ENCODE measurements around the gene CRYGD. TPM values are rescaled to one million over a fixed set of nuclear protein-coding genes. Genes with fewer than 3 reads are reported as not detected.
A peak's percentile ranks its signal among the peaks of the same experiment; 100 is the strongest.
"Not testable (repeated sequence)": the region's sequence is repeated elsewhere in the genome, so short reads cannot be mapped to it uniquely, and the experiment has no call there.

CRYGD gene
- total and polyA plus RNA-seq, 2 experiments from 2014 or later = 0.47 TPM; not detected in 1

- Histone ChIP-seq H3K4me2 (no peak overlapping the region), H4K20me1 (ENCODE audit: insufficient read depth, poor library complexity, severe bottlenecking) (no peaks in the 10 kb centered on the region), H3K4me1 (ENCODE audit: insufficient read depth) (peaks cover 7% of the 10 kb centered on the region), H3K79me2 (no peaks in the 10 kb centered on the region), H3K27me3 (no peaks in the 10 kb centered on the region), H2AFZ (no peak overlapping the region), H3K27ac (peak overlapping the region; percentile 13), H3K36me3 (replicated peaks; ENCODE audit: insufficient read depth, low read depth) (no peaks in the 10 kb centered on the region), H3K9me3 (ENCODE audit: low read depth) (no peaks in the 10 kb centered on the region), H3K4me3 (no peak overlapping the region), H3K9me2 (replicated peaks; ENCODE audit: insufficient read depth) (no peaks in the 10 kb centered on the region)
- TF ChIP-seq EZH2 (IDR thresholded peaks at IDR 0.05; ENCODE audit: borderline replicate concordance) (no peak), EZH2phosphoT487 (IDR thresholded peaks at IDR 0.05; ENCODE audit: low read depth, severe bottlenecking, unreplicated experiment) (no peak)
- TF ChIP-seq, protein P1, sequence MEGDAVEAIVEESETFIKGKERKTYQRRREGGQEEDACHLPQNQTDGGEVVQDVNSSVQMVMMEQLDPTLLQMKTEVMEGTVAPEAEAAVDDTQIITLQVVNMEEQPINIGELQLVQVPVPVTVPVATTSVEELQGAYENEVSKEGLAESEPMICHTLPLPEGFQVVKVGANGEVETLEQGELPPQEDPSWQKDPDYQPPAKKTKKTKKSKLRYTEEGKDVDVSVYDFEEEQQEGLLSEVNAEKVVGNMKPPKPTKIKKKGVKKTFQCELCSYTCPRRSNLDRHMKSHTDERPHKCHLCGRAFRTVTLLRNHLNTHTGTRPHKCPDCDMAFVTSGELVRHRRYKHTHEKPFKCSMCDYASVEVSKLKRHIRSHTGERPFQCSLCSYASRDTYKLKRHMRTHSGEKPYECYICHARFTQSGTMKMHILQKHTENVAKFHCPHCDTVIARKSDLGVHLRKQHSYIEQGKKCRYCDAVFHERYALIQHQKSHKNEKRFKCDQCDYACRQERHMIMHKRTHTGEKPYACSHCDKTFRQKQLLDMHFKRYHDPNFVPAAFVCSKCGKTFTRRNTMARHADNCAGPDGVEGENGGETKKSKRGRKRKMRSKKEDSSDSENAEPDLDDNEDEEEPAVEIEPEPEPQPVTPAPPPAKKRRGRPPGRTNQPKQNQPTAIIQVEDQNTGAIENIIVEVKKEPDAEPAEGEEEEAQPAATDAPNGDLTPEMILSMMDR (IDR thresholded peaks at IDR 0.05; ENCODE audit: poor library complexity) = no peak
- no peak for DNase-seq (ENCODE audit: low spot score)
- WGBS (ENCODE audit: low lambda C conversion rate, missing lambda C conversion rate) = 50% methylated on average over 14 of the region's 14 CpGs
These were observed 18.8 kb upstream of the CRYGD start for GRCh38 chr2:208142925-208143799.

GRCh38 chr2:208142240-208142924 is 18.1 kb upstream of the CRYGD start:
- H3K9me3 ChIP-seq (ENCODE audit: low read depth) = no peaks in the 10 kb centered on the region
- DNase-seq (ENCODE audit: low spot score) = no peak
- H3K4me1 ChIP-seq (ENCODE audit: insufficient read depth) = peaks cover 7% of the 10 kb centered on the region
- no peaks in the 10 kb centered on the region for H3K27me3 ChIP-seq
- H2AFZ ChIP-seq = no peak overlapping the region
- TF ChIP-seq EZH2 (IDR thresholded peaks at IDR 0.05; ENCODE audit: borderline replicate concordance) (no peak), EZH2phosphoT487 (IDR thresholded peaks at IDR 0.05; ENCODE audit: low read depth, severe bottlenecking, unreplicated experiment) (no peak)
- TF ChIP-seq, protein P1 (IDR thresholded peaks at IDR 0.05; ENCODE audit: poor library complexity) = no peak
- H3K4me3 ChIP-seq = no peak overlapping the region
- H3K9me2 ChIP-seq (replicated peaks; ENCODE audit: insufficient read depth) = no peaks in the 10 kb centered on the region
- H3K27ac ChIP-seq = peak overlapping the region; percentile 13
- no peaks in the 10 kb centered on the region for H3K36me3 ChIP-seq (replicated peaks; ENCODE audit: insufficient read depth, low read depth)
- H4K20me1 ChIP-seq (ENCODE audit: insufficient read depth, poor library complexity, severe bottlenecking) = no peaks in the 10 kb centered on the region
- H3K4me2 ChIP-seq = no peak overlapping the region
- WGBS (ENCODE audit: low lambda C conversion rate, missing lambda C conversion rate) = 45% methylated on average over 8 of the region's 8 CpGs
- H3K79me2 ChIP-seq = no peaks in the 10 kb centered on the region

GRCh38 chr2:208139447-208139846 is 15.1 kb upstream of the CRYGD start:
- Histone ChIP-seq H3K79me2 (no peaks in the 10 kb centered on the region), H3K4me1 (ENCODE audit: insufficient read depth) (peaks cover 27% of the 10 kb centered on the region), H3K27me3 (no peaks in the 10 kb centered on the region), H3K27ac (no peak overlapping the region), H3K9me2 (replicated peaks; ENCODE audit: insufficient read depth) (no peaks in the 10 kb centered on the region), H4K20me1 (ENCODE audit: insufficient read depth, poor library complexity, severe bottlenecking) (no peaks in the 10 kb centered on the region), H3K4me2 (no peak overlapping the region), H3K36me3 (replicated peaks; ENCODE audit: insufficient read depth, low read depth) (no peaks in the 10 kb centered on the region), H3K4me3 (no peak overlapping the region), H3K9me3 (ENCODE audit: low read depth) (no peaks in the 10 kb centered on the region), H2AFZ (no peak overlapping the region)
- TF ChIP-seq EZH2phosphoT487 (IDR thresholded peaks at IDR 0.05; ENCODE audit: low read depth, severe bottlenecking, unreplicated experiment) (no peak), EZH2 (IDR thresholded peaks at IDR 0.05; ENCODE audit: borderline replicate concordance) (no peak)
- TF ChIP-seq, protein P1 (IDR thresholded peaks at IDR 0.05; ENCODE audit: poor library complexity) = no peak
- DNase-seq (ENCODE audit: low spot score) = no peak
- 91% methylated on average over 18 of the region's 18 CpGs for WGBS (ENCODE audit: low lambda C conversion rate, missing lambda C conversion rate)

DNA sequence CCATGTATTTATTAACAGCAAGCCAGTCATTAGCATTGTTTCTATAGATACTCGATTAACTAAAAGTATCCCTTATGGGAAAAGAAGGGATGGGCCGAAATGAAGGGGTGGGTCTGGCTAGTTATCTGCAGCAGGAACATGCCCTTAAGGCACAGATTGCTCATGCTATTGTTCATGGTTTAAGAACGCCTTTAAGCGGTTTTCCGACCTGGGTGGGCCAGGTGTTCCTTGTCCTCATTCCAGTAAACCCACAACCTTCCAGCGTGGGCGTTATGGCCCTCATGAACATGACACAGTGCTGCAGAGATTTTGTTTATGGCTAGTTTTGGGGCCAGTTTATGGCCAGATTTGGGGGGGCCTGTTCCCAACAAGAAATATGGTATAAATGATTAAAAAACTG is 14.0 kb upstream of the CRYGD start:
- H3K79me2 ChIP-seq; H3K9me3 ChIP-seq (ENCODE audit: low read depth); H3K36me3 ChIP-seq (replicated peaks; ENCODE audit: insufficient read depth, low read depth); H3K4me3 ChIP-seq; H2AFZ ChIP-seq; H3K9me2 ChIP-seq (replicated peaks; ENCODE audit: insufficient read depth); H3K27ac ChIP-seq; H3K27me3 ChIP-seq; H3K4me2 ChIP-seq; H4K20me1 ChIP-seq (ENCODE audit: insufficient read depth, poor library complexity, severe bottlenecking); DNase-seq (ENCODE audit: low spot score): not testable (repeated sequence)
- WGBS (ENCODE audit: low lambda C conversion rate, missing lambda C conversion rate) = 96% methylated on average over 7 of the region's 7 CpGs
- peaks cover 27% of the 10 kb centered on the region for H3K4me1 ChIP-seq (ENCODE audit: insufficient read depth)
